ENCODE measurements around the gene LRP1-AS.

LRP1-AS gene

DNA sequence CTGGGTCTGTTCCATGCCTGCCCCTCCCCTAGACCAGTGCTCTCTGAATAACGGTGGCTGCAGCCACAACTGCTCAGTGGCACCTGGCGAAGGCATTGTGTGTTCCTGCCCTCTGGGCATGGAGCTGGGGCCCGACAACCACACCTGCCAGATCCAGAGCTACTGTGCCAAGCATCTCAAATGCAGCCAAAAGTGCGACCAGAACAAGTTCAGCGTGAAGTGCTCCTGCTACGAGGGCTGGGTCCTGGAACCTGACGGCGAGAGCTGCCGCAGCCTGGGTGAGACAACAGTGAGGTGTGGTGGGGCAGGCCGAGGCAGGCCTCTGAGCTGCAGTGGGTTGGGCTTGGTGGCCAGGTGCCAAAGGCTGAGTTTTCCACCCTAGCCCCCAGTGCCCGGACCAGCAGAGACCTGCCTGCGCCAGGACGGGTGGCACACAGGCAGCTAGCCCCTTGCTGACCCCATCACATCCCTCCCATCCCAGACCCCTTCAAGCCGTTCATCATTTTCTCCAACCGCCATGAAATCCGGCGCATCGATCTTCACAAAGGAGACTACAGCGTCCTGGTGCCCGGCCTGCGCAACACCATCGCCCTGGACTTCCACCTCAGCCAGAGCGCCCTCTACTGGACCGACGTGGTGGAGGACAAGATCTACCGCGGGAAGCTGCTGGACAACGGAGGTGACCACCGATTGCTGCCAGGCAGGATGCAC is 28.2 kb upstream of the LRP1-AS start:
- TF ChIP-seq, protein P1, sequence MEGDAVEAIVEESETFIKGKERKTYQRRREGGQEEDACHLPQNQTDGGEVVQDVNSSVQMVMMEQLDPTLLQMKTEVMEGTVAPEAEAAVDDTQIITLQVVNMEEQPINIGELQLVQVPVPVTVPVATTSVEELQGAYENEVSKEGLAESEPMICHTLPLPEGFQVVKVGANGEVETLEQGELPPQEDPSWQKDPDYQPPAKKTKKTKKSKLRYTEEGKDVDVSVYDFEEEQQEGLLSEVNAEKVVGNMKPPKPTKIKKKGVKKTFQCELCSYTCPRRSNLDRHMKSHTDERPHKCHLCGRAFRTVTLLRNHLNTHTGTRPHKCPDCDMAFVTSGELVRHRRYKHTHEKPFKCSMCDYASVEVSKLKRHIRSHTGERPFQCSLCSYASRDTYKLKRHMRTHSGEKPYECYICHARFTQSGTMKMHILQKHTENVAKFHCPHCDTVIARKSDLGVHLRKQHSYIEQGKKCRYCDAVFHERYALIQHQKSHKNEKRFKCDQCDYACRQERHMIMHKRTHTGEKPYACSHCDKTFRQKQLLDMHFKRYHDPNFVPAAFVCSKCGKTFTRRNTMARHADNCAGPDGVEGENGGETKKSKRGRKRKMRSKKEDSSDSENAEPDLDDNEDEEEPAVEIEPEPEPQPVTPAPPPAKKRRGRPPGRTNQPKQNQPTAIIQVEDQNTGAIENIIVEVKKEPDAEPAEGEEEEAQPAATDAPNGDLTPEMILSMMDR (IDR thresholded peaks at IDR 0.05; ENCODE audit: borderline replicate concordance, insufficient read depth, low read depth, low read length), result peak; percentile 72
- no peak overlapping the region for H3K4me3 ChIP-seq (ENCODE audit: low read depth, low read length)

DNA sequence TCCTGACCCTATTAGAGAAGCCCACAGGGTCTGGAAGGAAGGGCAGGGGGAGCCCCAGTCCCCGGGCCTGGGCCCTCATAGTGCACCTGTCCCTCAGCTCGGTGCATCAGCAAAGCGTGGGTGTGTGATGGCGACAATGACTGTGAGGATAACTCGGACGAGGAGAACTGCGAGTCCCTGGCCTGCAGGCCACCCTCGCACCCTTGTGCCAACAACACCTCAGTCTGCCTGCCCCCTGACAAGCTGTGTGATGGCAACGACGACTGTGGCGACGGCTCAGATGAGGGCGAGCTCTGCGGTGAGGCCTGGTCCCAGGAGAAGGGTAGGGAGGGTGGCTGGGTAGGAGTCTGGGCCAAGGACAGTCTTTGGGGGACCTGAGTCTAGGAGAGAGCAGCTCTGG is 26.3 kb upstream of the LRP1-AS start:
- TF ChIP-seq, protein P1 (IDR thresholded peaks at IDR 0.05; ENCODE audit: borderline replicate concordance, insufficient read depth, low read depth, low read length), result no peak
- no peak overlapping the region for H3K4me3 ChIP-seq (ENCODE audit: low read depth, low read length)

DNA sequence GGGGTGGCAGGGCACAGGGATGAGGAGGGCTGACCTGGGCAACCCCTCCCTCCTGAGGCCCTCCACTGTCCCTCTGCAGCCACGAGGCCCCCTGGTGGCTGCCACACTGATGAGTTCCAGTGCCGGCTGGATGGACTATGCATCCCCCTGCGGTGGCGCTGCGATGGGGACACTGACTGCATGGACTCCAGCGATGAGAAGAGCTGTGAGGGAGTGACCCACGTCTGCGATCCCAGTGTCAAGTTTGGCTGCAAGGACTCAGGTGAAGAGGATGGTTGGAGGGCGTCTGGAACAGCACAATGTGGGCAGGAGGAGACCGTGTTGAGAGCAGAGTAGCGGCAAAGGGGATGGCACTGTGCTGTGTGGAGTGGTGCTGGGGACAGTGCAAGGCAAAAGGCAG is 25.7 kb upstream of the LRP1-AS start:
- no peak overlapping the region for H3K4me3 ChIP-seq (ENCODE audit: low read depth, low read length)
- TF ChIP-seq, protein P1 (IDR thresholded peaks at IDR 0.05; ENCODE audit: borderline replicate concordance, insufficient read depth, low read depth, low read length), result peak; percentile 66; the same call in 1 of the 2 replicates

DNA sequence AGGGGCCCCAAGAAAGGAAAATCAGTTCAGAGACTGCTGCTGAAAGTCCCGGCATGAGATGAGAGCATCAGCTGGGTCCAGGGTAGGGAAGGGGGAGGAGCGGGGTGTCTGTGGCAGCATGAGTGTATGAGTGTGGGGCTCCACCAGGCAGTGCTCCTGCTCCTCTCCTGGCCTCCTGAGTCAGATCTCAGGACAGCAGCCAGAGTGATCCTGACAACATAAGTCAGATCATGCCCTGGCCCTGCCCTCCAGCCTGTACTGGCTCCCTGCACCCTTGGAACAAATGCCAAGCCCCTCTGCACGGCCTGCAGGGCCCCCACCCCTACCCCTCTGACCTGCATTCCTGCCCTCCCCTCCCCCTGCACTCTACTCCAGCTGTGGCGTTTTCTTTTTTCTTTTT is 24.2 kb upstream of the LRP1-AS start:
- no peak overlapping the region for H3K4me3 ChIP-seq (ENCODE audit: low read depth, low read length)
- TF ChIP-seq, protein P1 (IDR thresholded peaks at IDR 0.05; ENCODE audit: borderline replicate concordance, insufficient read depth, low read depth, low read length), result no peak

DNA sequence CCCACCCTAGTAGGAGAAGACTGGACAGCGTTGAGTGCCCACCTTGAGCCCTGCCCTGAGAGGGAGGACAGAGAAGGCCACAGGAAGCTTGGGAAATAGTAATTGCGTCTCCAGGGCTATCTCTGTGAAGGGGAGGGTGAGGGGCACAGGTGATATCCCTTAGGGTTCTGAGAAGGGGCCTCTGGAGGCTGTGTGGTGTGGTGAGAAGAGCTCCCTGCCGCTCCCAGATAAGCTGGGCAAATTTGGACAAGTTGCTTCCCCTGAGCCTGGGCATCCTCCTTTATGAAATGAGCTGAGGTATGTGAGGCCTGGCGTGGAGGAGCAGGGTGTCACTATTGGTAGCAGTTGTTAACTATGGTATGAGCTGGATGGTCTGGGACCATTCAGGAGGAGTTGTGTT is 23.5 kb upstream of the LRP1-AS start:
- TF ChIP-seq, protein P1 (IDR thresholded peaks at IDR 0.05; ENCODE audit: borderline replicate concordance, insufficient read depth, low read depth, low read length), result no peak

DNA sequence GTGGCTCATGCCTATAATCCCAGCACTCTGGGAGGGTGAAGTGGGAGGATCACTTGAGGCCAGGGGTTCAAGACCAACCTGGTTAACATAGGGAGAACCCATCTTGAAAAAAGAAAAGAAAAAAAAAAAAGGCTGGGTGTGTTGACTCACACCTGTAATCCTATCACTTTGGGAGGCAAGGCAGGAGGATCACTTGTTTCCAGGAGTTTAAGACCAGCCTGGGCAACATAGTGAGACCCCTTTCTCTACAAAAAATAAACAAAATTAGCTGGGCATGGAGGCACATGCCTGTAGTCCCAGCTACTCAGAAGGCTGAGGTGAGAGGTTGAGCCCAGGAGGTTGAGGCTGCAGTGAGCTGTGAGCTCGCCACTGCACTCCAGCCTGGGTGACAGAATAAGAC is 23.0 kb upstream of the LRP1-AS start:
- H3K4me3 ChIP-seq (ENCODE audit: low read depth, low read length), result no peak overlapping the region
- TF ChIP-seq, protein P1 (IDR thresholded peaks at IDR 0.05; ENCODE audit: borderline replicate concordance, insufficient read depth, low read depth, low read length), result no peak

More for the DNA sequence above, 23.5 kb upstream of the LRP1-AS start:
- no peak overlapping the region for H3K4me3 ChIP-seq (ENCODE audit: low read depth, low read length)

DNA sequence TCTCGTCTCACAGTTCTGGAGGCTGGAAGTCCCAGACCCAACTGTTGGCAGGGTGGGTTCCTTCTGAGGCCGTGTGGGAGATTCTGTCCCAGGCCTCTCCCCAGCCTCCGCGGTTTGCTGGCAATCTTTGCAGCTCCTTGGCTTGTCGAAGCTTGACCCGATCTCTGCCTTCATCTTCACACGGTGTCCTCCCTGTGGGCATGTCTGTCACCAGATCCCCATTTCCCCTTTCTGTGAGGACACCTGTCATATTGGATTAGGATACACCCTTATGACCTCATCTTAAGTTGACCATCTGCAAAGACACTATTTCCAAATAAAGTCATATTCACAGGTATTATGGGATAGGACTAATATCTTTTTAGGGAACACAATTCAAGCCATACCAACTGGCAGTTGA is 22.6 kb upstream of the LRP1-AS start:
- no peak overlapping the region for H3K4me3 ChIP-seq (ENCODE audit: low read depth, low read length)
- TF ChIP-seq, protein P1 (IDR thresholded peaks at IDR 0.05; ENCODE audit: borderline replicate concordance, insufficient read depth, low read depth, low read length), result no peak
